Measurements from ENCODE around the gene SELL.
A peak's percentile ranks its signal among the peaks of the same experiment; 100 is the strongest.
"Not testable (repeated sequence)": the region's sequence is repeated elsewhere in the genome, so short reads cannot be mapped to it uniquely, and the experiment has no call there.

The SELL gene

GRCh38 chr1:169711469-169712308 is at the start of gene SELL:
TSS of gene SELL (minus strand) at chr1:169711620. CDS start at chr1:169711498, 122 bp downstream.
- DNase-seq (ENCODE audit: low spot score): peak; percentile 66

DNA sequence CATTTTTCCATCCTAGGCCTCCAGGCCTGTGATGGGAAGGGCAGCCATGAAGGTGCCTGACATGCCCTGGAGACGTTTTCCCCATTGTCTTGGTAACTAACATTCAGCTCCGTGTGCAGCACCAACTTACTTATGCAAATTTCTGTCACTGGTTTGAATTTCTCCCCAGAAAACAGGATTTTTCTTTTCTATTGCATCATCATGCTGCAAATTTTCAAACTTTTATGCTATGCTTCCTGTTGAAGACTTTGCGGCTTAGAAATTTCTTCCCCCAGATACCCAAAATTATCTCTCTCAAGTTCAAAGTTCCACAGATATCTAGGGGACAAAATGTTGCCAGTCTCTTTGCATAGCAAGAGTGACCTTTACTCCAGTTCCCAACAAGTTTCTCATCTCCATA is 47.6 kb upstream of the SELL start:
- DNase-seq (ENCODE audit: low spot score): no peak

DNA sequence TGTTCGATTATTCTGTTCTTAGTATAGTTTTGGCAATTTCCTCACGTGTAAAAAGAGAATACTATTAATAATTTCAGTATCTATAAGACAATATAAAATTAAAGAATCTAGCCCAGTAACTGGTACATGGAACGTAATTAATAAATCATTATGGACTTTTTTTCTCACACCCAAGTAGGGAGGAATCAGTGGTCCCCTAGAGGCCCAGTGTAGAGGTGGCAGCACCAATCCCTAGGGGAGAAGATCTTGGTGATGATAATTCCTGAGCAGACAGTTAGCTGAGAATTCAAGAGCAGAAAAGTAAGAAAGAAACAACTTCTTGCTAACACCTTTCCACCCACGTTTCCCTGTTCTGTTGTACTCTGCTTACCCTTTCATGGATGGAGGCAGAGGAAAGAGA is 42.1 kb upstream of the SELL start:
- no peak for DNase-seq (ENCODE audit: low spot score)

- no peak for DNase-seq (ENCODE audit: low spot score)
These were observed 38.6 kb upstream of the SELL start for GRCh38 chr1:169750041-169750440.

GRCh38 chr1:169746550-169746949 is 35.1 kb upstream of the SELL start:
- DNase-seq (ENCODE audit: low spot score): no peak

DNA sequence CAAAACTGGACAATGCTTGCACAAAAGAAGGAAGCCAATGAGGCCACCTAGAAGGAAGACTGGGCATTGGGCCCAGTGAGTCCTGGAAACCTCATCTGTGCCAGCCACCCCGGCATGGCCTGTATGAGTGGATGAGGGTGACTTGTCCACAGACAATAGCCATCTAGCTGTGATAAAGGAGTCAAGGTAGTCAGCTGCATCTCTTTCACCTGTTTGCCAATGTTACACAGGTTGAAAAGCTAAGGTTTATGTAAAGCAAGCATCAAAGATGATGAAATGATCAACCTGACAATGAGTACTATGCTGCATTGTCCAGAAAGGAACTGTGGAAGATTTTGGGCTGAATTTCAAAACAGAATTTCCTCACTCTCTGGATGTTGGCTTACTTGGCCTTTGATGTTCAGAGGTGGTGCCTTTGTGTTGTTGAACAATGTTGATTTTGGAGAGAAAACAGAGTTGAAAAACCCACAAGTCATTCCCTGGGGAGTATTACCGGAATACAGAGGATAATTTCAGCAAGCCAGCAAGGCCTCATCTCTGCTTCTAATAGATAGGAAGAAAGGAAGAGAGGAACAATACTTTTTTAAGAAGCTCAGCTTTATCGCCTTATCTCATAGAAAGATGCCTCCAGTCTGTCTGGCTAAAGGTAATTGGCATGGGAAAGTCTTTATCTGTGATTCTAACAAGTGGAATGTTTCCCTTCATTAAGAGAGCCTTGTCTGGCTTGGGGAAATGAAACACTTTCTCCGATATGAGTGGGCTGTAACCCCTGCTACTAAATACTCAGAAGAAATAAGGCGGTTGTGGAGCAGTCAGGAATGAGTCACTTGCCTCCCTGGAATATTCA is 33.8 kb upstream of the SELL start:
- no peak for DNase-seq (ENCODE audit: low spot score)

DNA sequence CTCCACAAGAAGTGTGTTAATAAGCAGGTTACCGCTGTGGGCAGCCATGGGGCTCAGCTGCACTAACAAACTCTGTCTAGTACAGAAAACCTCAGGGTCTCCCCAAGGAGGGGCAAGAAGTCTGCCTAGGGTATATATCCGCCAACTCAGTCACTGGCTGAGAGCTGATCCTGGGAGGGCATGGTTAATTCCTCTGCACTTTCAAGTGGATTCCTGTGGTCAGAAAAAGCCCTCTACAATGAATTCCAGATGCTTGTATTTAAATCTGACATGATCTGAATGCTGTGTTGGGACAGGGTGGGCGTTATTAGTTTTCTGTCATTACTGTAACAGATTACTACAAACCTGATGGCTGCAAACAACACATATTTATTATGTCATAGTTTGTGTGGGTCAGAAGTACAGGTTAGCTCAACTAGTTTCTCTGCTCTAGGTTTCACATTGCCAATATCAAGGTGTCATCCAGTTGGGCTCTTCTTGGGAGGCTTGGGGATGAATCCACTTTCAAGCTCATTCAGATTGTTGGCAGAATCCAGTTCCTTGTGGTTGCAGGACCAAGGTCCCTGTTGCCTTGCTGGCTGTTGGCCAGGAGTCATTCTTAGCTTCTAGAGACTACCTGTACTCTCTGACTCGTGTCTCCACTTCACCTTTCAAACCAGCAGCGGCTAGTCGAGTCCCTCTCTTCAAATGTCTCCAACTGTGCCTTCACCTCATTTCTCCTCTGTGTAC is 30.4 kb upstream of the SELL start:
- peak; percentile 54 for DNase-seq (ENCODE audit: low spot score)

- no peak for DNase-seq (ENCODE audit: low spot score)
These were observed 28.6 kb upstream of the SELL start for GRCh38 chr1:169739980-169740379.

- DNase-seq (ENCODE audit: low spot score): no peak
These were observed 22.5 kb upstream of the SELL start, which contains the start of gene SELE for GRCh38 chr1:169733924-169734323. TSS of gene SELE (minus strand) at chr1:169734079. CDS start at chr1:169733612, 467 bp downstream.

- DNase-seq (ENCODE audit: low spot score): no peak
These were observed 20.0 kb upstream of the SELL start for GRCh38 chr1:169731446-169731845.

DNA sequence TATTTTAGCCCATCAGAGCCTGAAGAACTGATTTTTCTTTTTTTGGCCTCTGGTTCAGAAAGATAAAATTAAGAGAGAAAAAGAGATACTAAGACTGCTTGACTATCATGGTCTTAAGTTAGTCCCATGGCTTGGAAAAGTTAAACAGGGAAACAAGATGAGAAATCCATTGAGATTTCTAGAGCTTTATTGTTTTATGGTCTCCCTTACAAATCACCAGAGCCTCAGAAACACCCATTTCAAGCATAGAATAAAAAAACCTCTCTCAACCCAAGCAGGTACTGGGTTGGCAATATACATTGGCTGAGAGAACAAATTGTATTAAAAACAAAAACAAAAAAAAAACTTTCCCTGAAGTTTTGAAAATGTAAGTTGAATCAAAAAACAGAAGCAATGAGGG is 18.6 kb upstream of the SELL start:
- no peak for DNase-seq (ENCODE audit: low spot score)

- no peak for DNase-seq (ENCODE audit: low spot score)
These were observed 15.9 kb upstream of the SELL start for GRCh38 chr1:169727307-169727706.

GRCh38 chr1:169726851-169727250 is 15.4 kb upstream of the SELL start:
- DNase-seq (ENCODE audit: low spot score): no peak

DNA sequence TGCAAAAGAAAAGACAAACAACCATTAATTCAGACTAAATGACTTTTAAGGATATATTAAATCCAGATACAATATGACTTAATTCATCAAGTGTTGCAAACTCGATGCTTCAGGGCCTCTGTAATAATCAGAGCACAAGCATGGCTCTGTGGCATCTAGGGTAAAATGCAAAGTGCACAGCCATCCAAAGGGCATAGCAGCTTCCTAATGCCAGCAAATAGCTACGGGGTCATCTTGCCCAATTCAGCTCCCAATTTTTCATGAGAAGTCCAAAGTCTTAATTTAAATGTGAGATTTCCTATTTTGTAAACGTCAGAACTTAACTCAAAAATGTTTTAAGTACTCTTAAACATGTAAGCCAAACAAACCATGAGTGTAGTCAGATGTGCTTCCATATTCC is 14.5 kb upstream of the SELL start:
- DNase-seq (ENCODE audit: low spot score): no peak

- DNase-seq (ENCODE audit: low spot score): no peak
These were observed 12.7 kb upstream of the SELL start for GRCh38 chr1:169724168-169724567.

- DNase-seq (ENCODE audit: low spot score): no peak
These were observed 12.3 kb upstream of the SELL start for GRCh38 chr1:169723763-169724162.

DNA sequence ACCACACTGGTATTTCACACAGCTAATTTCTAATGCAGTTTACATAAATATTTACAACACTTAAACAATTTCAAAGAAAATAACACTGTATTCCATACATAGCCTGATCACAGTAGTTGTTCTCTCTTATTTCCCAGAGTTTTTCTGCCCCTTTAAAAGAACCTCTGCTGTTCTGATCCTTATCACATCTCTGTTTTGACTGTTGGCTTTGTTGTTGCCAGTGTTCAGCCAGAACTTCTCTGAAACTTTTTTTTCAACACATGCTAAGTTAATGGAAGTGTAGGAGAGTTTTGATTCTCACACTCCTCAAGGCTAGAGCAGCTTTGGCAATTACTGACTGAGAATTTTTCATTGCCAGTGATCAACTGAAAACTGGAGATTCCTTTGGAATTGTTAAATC is 11.4 kb upstream of the SELL start:
- no peak for DNase-seq (ENCODE audit: low spot score)

- DNase-seq (ENCODE audit: low spot score): not testable (repeated sequence)
These were observed 3.7 kb upstream of the SELL start for GRCh38 chr1:169715100-169715499.

DNA sequence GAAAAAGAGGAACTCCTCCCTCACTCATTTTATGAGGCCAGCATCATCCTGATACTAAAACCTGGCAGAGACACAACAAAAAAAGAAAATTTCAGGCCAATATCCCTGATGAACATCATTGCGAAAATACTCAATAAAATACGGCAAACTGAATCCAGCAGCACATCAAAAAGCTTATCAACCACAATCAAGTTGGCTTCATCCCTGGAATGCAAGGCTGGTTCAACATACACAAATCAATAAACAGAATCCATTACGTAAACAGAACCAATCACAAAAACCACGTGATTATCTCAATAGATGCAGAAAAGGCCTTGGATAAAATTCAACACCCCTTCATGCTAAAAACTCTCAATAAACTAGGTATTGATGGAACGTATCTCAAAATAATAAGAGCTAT is 1.7 kb upstream of the SELL start:
- not testable (repeated sequence) for DNase-seq (ENCODE audit: low spot score)

DNA sequence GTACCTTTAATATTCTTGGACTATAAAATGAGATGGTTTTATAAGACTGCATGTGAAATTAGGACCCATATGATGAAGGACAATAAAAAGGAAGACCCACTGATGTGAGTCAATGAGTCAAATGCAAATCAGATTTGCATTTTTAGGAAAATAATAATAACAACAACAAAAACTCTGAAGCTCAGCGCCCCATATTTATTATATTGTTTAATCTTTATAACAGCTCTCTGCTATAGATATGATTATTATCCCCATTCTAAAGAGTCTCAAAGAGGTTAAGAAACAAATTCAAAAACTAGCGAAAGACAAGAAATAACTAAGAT is 850 bp upstream of the SELL start:
- DNase-seq (ENCODE audit: low spot score): no peak

DNA sequence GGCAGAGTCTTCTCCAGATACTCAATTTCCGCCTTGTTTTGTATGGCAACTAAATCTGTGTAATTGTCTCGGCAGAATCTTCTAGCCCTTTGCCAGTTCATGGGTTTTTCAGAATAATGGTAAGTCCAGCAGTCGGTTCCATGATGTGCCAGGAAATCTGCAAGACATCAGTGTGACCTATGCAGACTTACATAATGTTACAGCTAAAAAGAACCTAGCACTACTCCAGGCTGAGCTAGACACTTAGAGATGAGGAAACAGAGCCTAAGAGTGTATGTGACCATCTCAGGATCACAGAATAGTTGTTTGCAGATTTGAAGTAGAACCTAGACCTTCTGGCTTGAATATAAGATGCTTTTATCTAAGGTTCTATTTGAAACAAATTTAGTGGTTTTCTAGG is 2.8 kb downstream of the SELL start:
- DNase-seq (ENCODE audit: low spot score): no peak

DNA sequence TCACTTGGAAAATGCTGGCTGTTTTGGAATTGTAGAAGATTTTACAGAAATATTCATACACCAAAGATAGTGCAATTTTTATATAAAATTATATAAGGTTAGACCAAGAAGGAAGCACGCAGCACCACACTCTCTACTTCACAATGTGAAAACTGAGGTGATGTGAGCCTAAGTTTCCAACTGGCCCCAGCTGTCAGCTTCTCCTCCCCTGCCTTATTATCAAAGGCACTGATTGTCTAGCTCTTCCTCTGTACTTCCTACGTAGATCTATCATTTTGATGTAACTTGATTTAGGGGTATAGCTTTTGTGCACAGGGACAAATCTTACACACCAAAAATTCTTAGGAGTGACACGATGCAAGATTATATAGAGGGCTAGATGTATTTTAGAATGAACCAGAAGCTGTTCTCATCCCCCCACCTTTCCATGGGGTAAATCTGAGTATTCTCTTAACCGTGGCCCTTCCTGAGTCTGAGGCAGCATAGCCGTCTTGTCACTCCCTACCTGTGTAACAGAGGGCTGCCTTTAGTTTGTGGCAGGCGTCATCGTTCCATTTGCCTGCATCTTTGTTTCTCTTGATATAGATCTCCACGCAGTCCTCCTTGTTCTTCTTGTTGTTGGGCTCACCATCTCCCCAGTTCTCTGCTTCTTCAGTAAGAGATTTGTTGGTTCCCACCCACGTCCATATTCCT is 3.4 kb downstream of the SELL start:
- no peak for DNase-seq (ENCODE audit: low spot score)

Data from AG08396 (cell line).